ENCODE results near the gene TACC2.

Gene TACC2

DNA sequence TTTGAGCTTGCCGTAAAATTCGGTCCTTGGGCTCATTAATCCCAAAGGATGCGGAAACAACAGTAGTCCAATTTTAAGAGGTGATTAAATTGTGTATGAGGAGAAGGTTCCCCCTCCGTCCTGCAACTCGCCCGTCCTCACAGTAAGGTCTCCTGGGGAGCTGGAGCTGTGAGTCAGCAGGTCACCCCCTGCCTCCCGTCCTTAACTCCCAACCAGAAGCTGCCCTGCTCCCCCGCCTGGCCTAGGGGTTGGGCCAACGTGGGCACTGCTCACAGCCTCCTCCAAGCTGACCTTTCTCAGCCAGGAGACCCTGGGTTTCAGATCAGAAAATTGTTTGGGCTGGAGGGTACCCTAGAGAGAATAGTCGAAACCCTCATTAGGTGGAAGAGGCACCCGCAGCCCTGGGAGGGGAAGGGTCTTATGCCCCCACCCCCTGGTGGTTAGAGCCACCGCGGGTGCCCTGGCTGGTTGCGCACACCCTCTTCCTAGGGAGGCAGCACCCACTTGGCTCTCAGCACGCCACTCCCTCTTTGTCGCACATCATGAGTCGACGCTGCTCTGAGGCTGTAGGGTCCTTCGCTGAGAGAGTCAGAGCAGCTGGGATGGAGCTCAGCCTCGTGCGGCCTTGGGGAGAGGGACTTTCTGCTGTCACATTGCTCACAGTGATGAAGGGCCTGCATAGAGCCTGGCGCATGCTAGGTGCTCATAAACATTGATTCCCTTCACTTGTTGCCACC, 131.2 kb downstream of the TACC2 start:
- no peak for DNase-seq (ENCODE audit: extremely low read depth in 1 of 2, low read depth in 1 of 2)

DNA sequence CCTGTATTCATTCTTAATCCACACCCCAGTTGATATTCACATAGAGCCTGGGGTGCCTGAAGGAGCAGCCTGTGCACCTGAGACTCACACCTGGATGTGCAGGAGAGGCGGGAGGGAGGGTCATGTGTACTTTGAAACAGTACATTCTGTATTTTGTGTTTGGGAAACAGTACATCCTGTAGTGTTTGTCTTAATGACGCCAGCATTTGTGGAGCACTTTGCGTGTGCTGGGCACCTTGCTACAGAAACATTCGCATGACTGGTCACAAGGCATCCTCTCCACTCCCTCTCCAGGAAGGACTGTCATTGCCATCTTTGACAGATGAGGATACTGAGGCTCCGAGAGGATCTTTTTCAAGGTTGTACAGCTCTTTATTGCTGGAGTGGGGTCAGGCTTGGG, 132.1 kb downstream of the TACC2 start:
- DNase-seq (ENCODE audit: extremely low read depth in 1 of 2, low read depth in 1 of 2): no peak

DNA sequence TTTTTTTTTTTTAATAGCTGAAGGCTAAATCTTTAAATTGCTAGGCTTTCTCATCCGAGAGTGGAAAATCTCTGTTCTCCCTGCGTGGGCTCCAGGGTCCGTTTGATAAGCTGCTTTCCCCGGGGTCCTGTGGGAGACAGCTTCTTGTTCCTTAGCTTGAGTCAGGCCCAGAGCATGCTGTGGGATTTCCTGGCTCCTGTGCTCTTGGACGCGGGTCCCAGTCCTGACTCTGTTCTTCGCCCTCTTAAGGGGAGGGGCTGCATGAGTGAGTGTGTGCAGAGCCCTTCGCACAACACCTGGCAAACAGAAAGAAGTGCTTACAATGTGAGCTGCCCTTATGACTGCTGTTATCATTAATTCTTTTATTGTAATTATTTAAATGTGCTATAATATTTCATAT, 133.5 kb downstream of the TACC2 start:
- DNase-seq (ENCODE audit: extremely low read depth in 1 of 2, low read depth in 1 of 2): no peak

DNA sequence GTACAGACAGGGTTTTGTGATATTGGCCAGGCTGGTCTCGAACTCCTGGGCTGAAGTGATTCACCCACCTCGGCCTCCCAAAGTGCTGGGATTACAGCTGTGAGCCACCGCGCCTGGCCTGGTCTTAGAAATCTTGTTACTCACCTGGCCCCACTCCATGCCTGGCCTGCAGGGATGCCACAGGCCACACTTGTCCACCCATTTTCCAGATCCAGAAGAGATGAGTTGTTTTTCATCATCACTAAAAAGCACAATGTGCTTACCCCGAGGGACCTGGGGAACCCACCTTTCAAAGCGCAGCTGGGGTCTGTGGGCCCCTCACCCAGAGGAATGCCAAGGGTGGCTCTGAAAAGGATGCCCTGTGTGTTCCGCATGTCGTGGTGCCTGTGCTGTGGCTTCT, 134.2 kb downstream of the TACC2 start:
- no peak for DNase-seq (ENCODE audit: extremely low read depth in 1 of 2, low read depth in 1 of 2)

DNA sequence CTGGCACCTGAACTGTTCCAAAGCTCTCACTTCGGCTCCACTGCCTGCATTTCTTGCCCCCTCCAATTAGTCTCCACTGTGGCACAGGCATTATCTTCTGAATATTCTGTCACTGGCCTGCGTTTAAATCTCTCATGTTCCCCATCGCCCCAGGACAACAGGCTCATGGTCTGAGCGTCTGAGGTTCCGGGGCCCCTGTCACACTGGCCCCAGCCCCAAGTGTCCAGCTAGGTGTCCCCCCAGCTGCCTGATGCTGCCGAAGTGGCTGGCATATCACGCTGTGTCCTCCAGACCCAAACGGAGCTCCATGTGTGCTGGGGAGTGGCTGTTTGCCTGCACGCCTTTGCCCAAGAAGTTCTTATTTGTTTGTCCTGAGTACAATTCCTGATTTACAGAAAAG, 135.4 kb downstream of the TACC2 start:
- DNase-seq (ENCODE audit: extremely low read depth in 1 of 2, low read depth in 1 of 2): no peak

DNA sequence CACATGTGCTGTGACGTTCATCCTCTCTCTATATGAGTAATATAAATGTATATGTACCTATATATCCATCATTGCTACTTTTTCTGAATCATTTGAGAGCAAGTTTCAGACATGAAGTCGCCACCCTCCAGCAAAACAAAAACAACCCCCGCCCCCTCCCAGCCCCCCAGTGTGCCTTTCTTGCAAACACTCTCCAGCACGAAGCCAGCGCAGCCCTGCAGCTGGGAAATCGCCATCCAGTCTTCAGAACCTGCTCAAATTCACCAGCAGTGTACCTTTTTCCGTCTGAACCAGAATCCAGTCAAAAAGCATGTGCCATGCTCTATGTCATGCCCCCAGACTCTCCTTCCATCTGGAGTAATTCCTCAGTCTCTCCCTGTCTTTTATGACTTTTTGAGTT, 135.8 kb downstream of the TACC2 start:
- no peak for DNase-seq (ENCODE audit: extremely low read depth in 1 of 2, low read depth in 1 of 2)

DNA sequence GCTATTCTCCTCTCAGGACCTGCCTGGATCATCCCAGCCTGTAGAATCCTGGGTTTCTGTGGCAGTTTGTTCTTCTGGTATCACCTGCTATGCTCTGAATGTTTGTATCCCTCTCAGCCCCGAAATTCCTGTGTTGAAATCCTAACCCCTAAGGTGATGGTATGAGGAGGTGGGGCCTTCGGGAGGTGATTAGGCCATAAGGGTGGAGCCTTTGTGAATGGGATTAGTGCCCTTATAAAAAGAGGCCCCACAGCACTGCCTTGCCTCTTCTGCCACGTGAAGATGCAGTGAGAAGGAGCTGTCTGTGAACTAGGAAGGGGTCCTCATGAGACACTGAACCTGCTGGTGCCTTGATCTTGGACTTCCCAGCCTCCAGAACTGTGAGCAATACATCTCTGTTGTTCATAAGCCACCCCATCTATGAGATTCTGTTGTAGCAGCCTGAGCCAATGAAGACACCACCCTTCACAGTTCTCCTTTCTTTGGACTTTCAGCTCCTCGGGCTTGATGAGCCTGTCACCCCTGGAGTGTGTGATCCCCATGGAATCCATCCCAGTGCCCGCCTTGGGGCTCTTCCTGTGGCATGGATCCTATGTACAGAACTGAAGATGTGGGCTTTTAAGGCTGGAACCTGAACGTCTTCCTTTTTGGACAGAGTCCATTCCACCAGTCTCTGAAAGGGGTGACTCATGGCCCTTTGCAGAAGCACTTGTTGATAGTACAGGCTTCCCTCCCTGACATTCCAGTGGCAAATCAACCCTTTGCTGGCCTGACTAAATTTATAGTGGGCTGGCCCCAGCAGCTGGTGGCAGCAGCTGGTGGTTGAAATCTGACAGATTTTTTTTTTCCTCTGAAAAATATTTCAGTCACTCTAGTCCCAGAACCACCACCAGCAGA, 138.0 kb downstream of the TACC2 start:
- DNase-seq (ENCODE audit: extremely low read depth in 1 of 2, low read depth in 1 of 2): no peak

DNA sequence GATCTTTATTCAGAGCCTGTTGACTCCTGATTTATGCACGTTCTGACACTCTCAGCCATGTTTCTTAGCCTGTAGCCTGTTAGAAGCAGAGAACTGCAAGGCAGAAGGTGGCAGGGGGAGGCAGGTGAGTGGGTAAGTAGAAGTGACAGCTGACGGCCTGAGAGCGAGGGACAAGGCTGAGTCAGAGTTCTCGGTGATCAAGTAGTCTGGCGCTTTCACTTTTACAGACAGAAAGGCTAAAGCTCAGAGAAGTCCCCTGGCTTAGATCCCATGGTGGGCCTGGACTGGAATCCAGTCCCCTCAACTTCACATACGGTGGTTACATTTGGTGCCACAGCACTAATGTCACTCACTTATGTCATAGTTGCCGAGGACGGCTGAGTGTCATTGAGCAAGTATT, 139.0 kb downstream of the TACC2 start:
- DNase-seq (ENCODE audit: extremely low read depth in 1 of 2, low read depth in 1 of 2): no peak

DNA sequence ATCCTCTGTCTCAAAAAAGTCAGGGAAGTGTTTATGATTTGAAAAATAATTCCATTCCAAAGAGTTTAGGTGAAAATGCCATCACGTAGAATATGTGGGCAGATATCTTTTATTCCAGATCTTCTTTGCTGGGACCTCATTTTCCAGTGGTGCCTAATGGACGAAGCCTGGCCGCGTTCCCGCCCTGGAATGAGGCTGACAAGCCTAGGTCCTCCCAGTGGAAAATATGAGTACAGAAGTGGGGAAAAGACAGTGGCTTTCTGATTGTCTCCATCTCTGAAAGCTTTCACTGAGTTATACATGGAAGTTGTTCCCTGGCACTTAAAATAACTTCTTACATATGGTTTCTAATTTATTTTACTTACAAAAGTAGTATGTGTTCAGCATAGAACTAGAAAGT, 139.4 kb downstream of the TACC2 start:
- DNase-seq (ENCODE audit: extremely low read depth in 1 of 2, low read depth in 1 of 2): no peak

DNA sequence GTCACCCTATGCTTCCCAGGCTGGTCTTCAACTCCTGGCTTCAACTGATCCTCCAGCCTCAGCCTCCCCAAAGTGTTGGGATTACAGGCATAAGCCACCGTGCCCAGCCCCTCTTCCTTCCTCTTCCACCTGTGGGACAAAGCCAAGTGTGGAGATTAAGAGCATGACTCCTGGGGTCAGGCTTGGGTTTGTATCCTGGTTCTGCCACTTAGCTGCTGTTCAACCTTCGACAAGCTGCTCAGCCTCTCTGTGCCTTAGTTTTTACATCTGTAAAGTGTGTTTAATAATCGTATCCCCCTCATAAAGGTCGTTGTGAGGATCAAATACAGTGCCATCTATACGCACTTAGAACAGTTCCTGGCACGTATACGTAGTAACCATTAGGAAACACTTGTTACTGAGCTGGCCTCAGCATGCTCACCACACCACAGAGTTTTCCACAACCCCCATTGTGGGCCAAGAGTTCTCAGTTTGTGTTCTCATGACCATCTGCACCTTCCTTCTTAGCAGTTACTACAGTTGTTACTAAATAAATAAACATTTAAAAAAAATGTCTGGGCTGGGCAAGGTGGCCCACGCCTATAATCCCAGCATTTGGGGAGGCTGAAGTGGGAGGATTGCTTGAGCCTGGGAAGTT, 141.6 kb downstream of the TACC2 start:
- DNase-seq (ENCODE audit: extremely low read depth in 1 of 2, low read depth in 1 of 2): no peak

DNA sequence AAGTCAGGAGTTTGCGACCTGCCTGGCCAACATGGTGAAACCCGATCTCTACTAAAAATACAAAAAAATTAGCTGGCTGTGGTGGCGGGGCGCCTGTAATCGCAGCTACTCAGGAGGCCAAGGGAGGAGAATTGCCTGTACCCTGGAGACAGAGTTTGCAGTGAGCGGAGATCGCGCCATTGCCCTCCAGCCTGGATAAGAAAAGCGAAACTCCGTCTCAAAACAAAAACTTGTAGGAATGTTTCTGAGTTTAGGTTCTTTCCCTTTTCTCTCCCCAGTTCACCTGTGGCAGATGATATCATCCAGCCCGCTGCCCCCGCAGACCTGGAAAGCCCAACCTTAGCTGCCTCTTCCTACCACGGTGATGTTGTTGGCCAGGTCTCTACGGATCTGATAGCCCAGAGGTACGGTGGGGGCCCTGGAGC, 143.4 kb downstream of the TACC2 start:
- no peak for DNase-seq (ENCODE audit: extremely low read depth in 1 of 2, low read depth in 1 of 2)

DNA sequence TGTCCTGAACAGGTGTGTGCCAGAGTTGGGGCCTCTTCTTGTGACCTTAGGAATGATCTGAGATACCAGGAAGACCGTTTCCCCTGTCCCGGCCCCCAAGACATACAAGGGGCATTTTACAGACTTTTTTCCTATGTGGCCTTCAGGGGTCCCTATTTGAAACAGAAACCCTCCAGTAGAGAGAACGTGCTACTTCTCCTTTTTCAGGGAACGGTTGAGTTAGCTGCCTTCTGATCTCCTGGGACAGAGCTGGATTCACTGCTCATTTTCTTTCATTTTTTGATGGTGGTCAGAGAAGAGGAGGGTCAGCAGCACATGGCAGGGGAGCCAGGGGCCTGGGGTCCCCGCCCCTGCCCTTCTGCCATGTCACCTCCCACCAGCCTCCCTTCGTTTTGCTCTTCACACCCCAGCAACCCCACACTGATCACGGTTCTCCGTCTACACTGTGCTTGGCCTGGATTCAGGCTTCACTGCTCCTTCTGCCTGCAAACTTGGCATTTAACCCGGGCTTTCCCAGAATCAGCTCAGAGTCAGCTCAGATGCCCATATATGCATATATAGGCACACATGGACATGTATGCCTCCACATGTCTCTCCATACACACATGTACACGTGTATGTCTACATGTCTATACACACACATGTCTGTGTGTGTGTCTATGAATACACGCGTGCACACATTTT, 144.1 kb downstream of the TACC2 start:
- DNase-seq (ENCODE audit: extremely low read depth in 1 of 2, low read depth in 1 of 2): no peak

DNA sequence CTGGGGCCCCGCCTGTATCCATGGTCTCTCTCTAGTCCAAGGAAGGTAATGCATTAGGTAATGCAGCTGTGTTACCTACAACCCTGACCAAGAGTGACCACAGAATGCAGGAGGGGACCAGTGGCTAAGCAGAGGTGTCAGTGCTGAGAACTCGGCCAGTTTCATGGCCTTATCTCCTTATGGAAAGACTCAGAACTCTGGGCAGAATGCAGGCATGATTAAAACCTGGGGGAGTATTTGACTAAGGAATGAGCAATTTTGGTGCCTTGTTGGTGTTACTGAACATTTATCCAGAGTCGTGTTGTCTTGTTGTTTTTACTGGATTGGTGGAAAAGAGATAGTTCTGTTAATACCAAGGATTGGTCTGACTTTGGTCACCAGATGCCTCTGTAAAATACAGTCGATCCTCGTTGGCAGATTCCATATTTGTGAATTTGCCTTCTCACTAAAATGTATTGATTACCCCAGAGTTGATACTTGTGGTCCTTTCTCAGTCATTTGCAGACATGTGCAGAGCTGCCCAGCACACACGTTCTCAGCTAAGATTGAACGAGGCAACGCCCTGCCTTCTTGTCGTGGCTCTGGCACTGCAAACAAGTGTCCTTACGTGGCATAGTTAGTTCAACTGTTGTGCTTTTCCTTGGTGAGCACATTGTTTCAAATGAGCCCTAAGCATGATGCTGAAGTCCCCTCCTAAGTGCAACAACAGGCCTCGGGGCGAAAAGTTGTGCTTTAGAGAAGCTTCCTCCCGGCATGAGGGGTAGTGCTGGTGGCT, 146.5 kb downstream of the TACC2 start:
- no peak for DNase-seq (ENCODE audit: extremely low read depth in 1 of 2, low read depth in 1 of 2)

DNA sequence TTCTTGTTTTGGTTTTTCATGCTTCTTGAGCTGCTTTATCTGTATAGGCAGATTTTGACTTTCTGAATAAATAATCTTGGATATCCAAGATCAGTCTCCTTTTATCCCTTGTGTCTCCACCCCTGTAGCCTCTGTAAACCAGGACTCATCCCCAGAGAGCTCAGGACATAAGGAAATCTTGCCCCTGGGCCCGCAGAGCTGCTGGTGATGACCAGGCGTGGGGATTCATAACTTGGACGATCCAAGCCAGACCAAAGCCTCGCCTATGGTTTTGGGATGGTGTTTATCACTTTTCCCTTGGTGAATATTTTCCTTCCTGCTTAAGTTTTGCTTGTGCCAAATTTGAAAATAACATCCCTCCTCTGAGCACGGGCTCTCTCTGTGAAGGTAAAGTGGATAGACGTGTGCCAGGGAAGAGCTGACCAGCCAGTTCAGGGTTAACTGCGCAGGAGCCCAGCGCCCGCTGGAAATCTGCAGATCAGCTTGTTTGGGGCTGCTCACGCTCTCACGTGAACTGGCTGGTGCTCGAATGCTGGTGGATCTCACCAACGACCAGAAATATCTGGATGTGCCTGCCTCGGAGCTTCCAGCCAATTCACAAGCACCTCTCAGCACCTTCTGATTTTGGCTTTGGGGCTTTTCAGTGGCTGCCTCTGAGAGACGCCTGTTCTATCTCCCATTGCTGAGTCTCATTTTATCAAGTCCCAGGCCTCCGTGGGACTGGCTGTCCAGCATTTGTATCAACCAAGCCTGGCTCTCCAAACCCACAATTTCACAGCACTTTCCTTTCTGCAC, 150.1 kb downstream of the TACC2 start:
- no peak for DNase-seq (ENCODE audit: extremely low read depth in 1 of 2, low read depth in 1 of 2)

DNA sequence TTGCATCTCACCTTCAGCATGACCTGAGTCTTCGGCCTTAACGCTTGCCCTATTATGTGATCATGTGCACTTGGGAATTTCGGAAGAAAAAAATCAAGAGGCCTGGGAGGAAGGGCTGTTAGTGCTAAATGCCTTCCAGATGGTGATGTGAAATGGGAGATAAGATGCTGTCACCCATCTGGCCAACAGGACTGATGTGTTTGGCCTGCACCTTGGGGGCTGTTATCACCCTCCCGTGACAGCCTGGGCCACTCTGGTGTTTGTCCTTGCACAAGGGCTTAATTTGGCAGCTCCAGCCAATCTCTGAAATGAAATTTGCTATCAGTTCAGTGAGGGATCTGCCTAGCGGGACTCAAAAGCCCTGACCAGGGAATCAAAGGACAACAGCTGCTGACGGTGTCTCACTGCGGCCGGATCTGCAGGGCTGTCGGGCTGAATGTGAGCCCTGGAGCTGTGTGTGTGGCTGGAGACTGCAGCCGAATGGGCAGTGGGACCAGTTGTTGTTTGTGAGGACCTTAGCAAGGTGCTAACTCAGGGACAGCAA, 150.7 kb downstream of the TACC2 start:
- DNase-seq (ENCODE audit: extremely low read depth in 1 of 2, low read depth in 1 of 2): no peak

DNA sequence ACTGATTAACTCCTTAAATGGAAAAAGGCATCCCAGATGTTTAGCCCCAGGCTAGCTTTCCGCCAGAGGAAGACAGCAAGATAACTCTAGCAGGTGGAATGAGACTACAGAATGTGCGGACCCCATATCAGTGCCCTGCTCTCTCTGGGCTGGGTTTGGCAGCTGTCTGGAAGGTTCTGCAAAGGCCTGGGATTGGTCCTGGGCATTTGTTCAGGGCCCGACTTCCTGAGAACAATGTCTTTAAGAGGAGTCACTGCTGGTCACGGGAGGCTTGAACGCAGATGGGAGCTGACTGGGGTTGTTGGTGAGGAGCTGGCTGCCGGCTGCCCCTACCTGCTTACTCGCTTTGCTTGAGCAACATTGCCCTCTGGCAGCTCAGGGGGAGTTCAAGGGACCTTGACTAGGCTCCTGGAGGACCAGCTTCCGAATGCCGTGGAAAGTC, 151.5 kb downstream of the TACC2 start:
- no peak for DNase-seq (ENCODE audit: extremely low read depth in 1 of 2, low read depth in 1 of 2)

DNA sequence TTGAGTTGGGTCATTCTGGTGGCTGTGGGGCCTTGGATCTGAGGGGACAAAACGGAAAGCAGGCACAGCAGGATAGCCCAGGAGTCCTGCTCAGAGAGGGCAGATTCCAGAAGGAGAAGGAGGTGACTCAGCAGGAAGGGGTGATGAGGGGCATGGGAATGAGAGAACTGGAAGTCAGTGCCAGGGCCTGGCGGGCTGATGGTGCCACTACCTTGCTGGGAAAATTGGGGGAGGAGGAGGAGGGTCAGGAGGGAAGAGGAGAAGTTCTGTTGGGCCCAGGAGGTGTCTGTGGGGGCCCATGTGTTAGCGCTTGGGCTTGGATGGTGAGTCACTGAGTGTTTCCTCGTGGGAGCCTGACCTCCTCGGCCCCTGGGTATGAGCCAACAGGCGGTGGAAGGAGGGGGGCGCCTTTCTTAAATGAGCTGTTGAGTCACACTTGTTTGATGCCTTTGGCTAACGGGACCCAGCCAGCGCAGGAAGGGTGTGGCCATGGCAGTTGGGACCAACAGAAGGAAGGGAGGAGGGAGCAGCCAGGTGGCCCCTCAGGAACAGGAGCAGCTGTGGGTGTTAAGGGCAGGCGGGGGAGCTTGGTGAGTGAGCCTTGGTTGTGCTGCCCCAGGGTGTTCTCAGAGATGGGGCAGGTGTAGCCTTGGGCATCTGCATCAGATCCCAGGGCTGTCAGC, 152.1 kb downstream of the TACC2 start:
- no peak for DNase-seq (ENCODE audit: extremely low read depth in 1 of 2, low read depth in 1 of 2)

DNA sequence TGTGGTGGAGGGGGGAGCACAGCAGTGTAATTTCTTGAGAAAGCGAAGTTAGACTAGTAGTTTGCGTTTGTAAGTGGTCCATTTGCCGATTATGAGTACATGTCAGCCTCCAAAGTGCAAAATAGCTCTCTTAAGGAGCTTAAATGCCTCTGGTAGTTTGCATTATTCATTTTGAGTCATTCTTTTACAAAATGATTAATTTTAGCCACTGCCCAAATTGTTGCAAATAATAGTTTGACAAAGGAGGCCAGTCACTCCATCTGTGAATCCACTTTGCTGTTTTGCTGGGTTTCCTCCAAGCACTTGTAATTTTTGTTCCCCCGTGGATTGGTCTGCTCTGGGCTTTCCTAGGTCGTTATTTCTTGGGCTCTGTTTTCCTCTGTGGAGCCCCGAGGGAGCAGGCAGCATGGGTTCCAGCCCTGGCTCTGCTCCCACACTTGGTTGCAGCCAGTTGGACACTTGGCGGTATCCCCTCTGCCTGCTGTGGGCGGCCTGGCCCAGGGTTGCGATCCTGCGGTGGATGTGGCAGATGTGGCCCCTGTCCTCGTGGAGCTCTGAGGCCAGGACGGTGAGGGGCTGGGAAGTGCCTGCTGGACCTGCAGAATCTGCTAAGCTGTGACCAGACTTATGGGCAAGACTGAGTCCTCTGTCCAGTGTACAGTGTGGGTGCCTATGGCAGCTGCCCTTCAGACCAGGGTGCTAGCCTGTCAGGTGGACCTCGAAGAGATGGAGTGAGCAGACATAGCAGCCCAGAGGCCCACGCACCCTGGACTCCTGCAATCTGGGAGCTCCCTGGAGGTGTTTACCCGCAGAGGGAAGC, 153.1 kb downstream of the TACC2 start:
- no peak for DNase-seq (ENCODE audit: extremely low read depth in 1 of 2, low read depth in 1 of 2)
